HUES48 (cell line): ENCODE measurements around the gene TFIP11.
"Not testable (repeated sequence)": the region's sequence is repeated elsewhere in the genome, so short reads cannot be mapped to it uniquely, and the experiment has no call there.

Source experiments
- H3K27ac ChIP-seq: one replicate; pipeline ENCODE4 v1.7.0; 2013; ENCODE audit warnings: low read depth, low read length, inconsistent platforms
- H3K27me3 ChIP-seq: 2 replicates; pipeline ENCODE4 v1.6.1; 2013; ENCODE audit warnings: mild to moderate bottlenecking, low read length; ENCODE audit not compliant: control insufficient read depth, insufficient read depth
- H3K36me3 ChIP-seq: 2 replicates; pipeline ENCODE4 v1.6.1; 2013; ENCODE audit warnings: low read length; ENCODE audit not compliant: control insufficient read depth, insufficient read depth
- H3K4me1 ChIP-seq: 2 replicates; pipeline ENCODE4 v1.6.1; 2013; ENCODE audit warnings: mild to moderate bottlenecking, low read length; ENCODE audit not compliant: control insufficient read depth, insufficient read depth
- H3K4me3 ChIP-seq: 2 replicates; pipeline ENCODE4 v1.5.1; 2013; ENCODE audit warnings: mild to moderate bottlenecking, low read depth, low read length
- H3K9ac ChIP-seq: 2 replicates; pipeline ENCODE4 v1.6.1; 2013; ENCODE audit warnings: mild to moderate bottlenecking, low read depth, low read length, moderate library complexity
- H3K9me3 ChIP-seq: 2 replicates; pipeline ENCODE4 v1.6.1; 2013; ENCODE audit warnings: low read length; ENCODE audit not compliant: control insufficient read depth, insufficient read depth

The TFIP11 gene

GRCh38 chr22:26541167-26541819 lies 29.0 kb upstream of the TFIP11 start:
- H3K9ac ChIP-seq: no peak overlapping the region
- no peaks in the 10 kb centered on the region for H3K4me1 ChIP-seq
- no peaks in the 10 kb centered on the region for H3K9me3 ChIP-seq
- no peak overlapping the region for H3K27ac ChIP-seq
- H3K4me3 ChIP-seq: no peak overlapping the region
- H3K36me3 ChIP-seq: peaks cover 89% of the 10 kb centered on the region
- H3K27me3 ChIP-seq: no peaks in the 10 kb centered on the region

DNA sequence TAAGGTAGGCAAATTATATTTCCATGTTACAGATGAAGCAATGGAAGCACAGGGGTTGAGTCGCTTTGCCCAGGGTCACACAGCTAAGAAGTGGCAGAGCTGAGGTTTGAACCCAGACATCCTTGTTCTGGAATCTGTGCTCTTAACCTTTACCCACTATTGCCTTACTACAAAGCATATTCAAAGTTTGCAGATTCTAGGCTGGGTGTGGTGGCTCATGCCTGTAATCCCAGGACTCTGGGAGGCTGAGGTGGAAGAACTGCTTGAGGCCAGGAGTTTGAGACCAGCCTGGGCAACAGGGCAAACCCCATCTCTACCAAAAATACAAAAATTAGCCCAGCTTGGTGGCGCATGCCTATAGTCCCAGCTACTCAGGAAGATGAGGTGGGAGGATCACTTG lies 27.8 kb upstream of the TFIP11 start:
- Histone ChIP-seq H3K27ac (no peak overlapping the region), H3K27me3 (no peaks in the 10 kb centered on the region), H3K4me1 (no peaks in the 10 kb centered on the region), H3K4me3 (no peak overlapping the region), H3K36me3 (peaks cover 94% of the 10 kb centered on the region), H3K9ac (no peak overlapping the region), H3K9me3 (no peaks in the 10 kb centered on the region)

- Histone ChIP-seq H3K4me3 (no peak overlapping the region), H3K27me3 (no peaks in the 10 kb centered on the region), H3K4me1 (no peaks in the 10 kb centered on the region), H3K27ac (no peak overlapping the region), H3K9me3 (no peaks in the 10 kb centered on the region), H3K9ac (no peak overlapping the region), H3K36me3 (peaks cover 96% of the 10 kb centered on the region)
Observed at GRCh38 chr22:26536762-26537134, 24.5 kb upstream of the TFIP11 start.

GRCh38 chr22:26536056-26536761 lies 23.9 kb upstream of the TFIP11 start:
- Histone ChIP-seq H3K9me3 (no peaks in the 10 kb centered on the region), H3K27me3 (no peaks in the 10 kb centered on the region), H3K4me1 (no peaks in the 10 kb centered on the region), H3K27ac (no peak overlapping the region), H3K4me3 (no peak overlapping the region), H3K9ac (no peak overlapping the region), H3K36me3 (peaks cover 96% of the 10 kb centered on the region)

DNA sequence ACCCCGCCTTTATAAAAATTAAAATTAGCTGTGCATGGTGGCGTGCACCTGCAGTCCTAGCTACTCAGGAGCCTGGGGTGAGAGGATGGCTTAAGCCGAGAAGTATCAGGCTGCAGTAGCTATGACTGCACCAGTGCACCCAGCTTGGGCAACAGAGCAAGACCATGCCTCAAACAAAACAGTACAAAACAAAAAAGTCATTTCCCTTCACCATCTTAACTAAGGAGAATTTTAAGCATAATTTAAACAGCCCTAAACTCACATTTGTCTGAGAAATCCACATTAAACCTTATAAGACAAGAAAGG lies 23.3 kb upstream of the TFIP11 start:
- Histone ChIP-seq H3K36me3 (peaks cover 96% of the 10 kb centered on the region), H3K27me3 (no peaks in the 10 kb centered on the region), H3K9ac (no peak overlapping the region), H3K9me3 (no peaks in the 10 kb centered on the region), H3K4me1 (no peaks in the 10 kb centered on the region), H3K4me3 (no peak overlapping the region), H3K27ac (no peak overlapping the region)

- no peaks in the 10 kb centered on the region for H3K9me3 ChIP-seq
- H3K36me3 ChIP-seq: peaks cover 96% of the 10 kb centered on the region
- no peak overlapping the region for H3K9ac ChIP-seq
- no peaks in the 10 kb centered on the region for H3K4me1 ChIP-seq
- no peak overlapping the region for H3K27ac ChIP-seq
- H3K4me3 ChIP-seq: no peak overlapping the region
- no peaks in the 10 kb centered on the region for H3K27me3 ChIP-seq
Observed at GRCh38 chr22:26534874-26535602, 22.8 kb upstream of the TFIP11 start.

DNA sequence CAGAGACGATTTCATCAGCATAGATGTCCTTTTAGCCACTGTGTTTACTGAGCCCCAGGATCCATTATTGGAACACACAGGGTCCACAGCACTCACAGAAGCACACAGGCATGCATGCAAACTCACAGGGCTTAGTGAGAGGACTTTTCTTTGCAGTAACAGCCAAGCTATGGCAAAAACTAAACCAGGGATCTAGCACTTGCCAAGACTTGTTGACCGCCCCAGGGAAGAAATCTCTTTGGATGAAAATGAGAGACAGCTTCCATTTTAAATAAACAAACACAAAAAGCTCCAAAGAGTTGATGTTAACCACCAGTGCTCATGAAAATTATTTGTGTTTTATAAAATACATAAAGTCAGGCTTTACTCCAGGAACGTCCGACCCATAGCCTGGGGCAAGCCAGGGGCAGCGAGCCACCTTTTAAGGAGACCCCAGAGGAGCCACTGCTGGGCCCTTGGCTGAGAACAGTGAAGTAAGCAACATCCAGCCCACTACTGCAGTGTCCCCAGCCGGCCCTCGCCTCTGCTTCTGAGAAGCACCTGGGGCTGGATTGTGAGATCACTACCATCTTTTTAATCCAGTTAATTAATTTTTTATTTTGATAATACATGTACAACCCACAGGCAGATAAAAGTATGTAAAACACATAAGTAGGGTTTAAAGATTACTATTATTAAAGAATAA lies 22.0 kb upstream of the TFIP11 start:
- Histone ChIP-seq H3K36me3 (peaks cover 97% of the 10 kb centered on the region), H3K4me1 (no peaks in the 10 kb centered on the region), H3K9ac (no peak overlapping the region), H3K27me3 (no peaks in the 10 kb centered on the region), H3K27ac (no peak overlapping the region), H3K9me3 (no peaks in the 10 kb centered on the region), H3K4me3 (no peak overlapping the region)

- H3K9me3 ChIP-seq: no peaks in the 10 kb centered on the region
- H3K27ac ChIP-seq: no peak overlapping the region
- H3K36me3 ChIP-seq: peaks cover 96% of the 10 kb centered on the region
- H3K4me1 ChIP-seq: no peaks in the 10 kb centered on the region
- H3K27me3 ChIP-seq: no peaks in the 10 kb centered on the region
- no peak overlapping the region for H3K4me3 ChIP-seq
- no peak overlapping the region for H3K9ac ChIP-seq
Observed at GRCh38 chr22:26529345-26529744, 17.1 kb upstream of the TFIP11 start.

GRCh38 chr22:26528518-26528917 lies 16.2 kb upstream of the TFIP11 start:
- not testable (repeated sequence) for H3K27me3 ChIP-seq, H3K4me1 ChIP-seq, H3K4me3 ChIP-seq, H3K9me3 ChIP-seq, H3K9ac ChIP-seq, H3K27ac ChIP-seq
- peaks cover 95% of the 10 kb centered on the region for H3K36me3 ChIP-seq

- Histone ChIP-seq H3K27ac (no peak overlapping the region), H3K4me1 (no peaks in the 10 kb centered on the region), H3K9ac (no peak overlapping the region), H3K36me3 (peaks cover 88% of the 10 kb centered on the region), H3K27me3 (no peaks in the 10 kb centered on the region), H3K4me3 (no peak overlapping the region), H3K9me3 (no peaks in the 10 kb centered on the region)
Observed at GRCh38 chr22:26527574-26528465, 15.5 kb upstream of the TFIP11 start.
